GM10266 (cell line): Measurements from ENCODE around the gene LAMA1.
"Not testable (repeated sequence)": the region's sequence is repeated elsewhere in the genome, so short reads cannot be mapped to it uniquely, and the experiment has no call there.

ENCODE experiments used
- DNase-seq: peaks from one replicate; pipeline ENCODE4 v3.0.0; 2012; ENCODE audit errors: extremely low spot score
- CTCF ChIP-seq: IDR thresholded peaks from 2 replicates; pipeline ENCODE4 v1.5.1; 2012; ENCODE audit warnings: mild to moderate bottlenecking, low read depth; ENCODE audit not compliant: control insufficient read depth, insufficient read depth; ENCODE audit errors: missing control alignments

Gene LAMA1

GRCh38 chr18:7155092-7155491 is 37.5 kb upstream of the LAMA1 start:
- no peak for TF ChIP-seq CTCF
- DNase-seq = no peak

GRCh38 chr18:7152440-7152839 is 34.8 kb upstream of the LAMA1 start:
- no peak for DNase-seq

GRCh38 chr18:7147399-7147798 is 29.8 kb upstream of the LAMA1 start:
- no peak for TF ChIP-seq CTCF
- DNase-seq = no peak

More at GRCh38 chr18:7152440-7152839, 34.8 kb upstream of the LAMA1 start:
- no peak for TF ChIP-seq CTCF

GRCh38 chr18:7146067-7146466 is 28.5 kb upstream of the LAMA1 start:
- no peak for TF ChIP-seq CTCF
- no peak for DNase-seq

- not testable (repeated sequence) for DNase-seq
Measured at GRCh38 chr18:7144921-7145320, 27.3 kb upstream of the LAMA1 start.

- TF ChIP-seq CTCF = no peak
- no peak for DNase-seq
Measured at GRCh38 chr18:7141287-7141686, 23.7 kb upstream of the LAMA1 start.

- no peak for TF ChIP-seq CTCF
- no peak for DNase-seq
Measured at GRCh38 chr18:7139409-7139808, 21.8 kb upstream of the LAMA1 start.

GRCh38 chr18:7133181-7133580 is 15.6 kb upstream of the LAMA1 start:
- TF ChIP-seq CTCF = no peak
- no peak for DNase-seq
